ENCODE data around the gene PLIN5. TPM values are rescaled to one million over a fixed set of nuclear protein-coding genes. Genes with fewer than 3 reads are reported as not detected.

The PLIN5 gene
- total RNA-seq, 2 donors from 2014 or later, result 3.7 to 3.9 TPM

GRCh38 chr19:4500841-4501591 lies 34.0 kb downstream of the PLIN5 start:
- H3K4me1 ChIP-seq (ENCODE audit: control insufficient read depth, insufficient read depth, low read length), result no peaks in the 10 kb centered on the region
- no peak overlapping the region for H3K9ac ChIP-seq (ENCODE audit: extremely low read depth, low read length, poor library complexity, severe bottlenecking)
- H3K27me3 Mint-ChIP-seq (ENCODE audit: insufficient read depth), result no peaks in the 10 kb centered on the region
- H3K36me3 ChIP-seq (ENCODE audit: control insufficient read depth, insufficient read depth, low read length), result peaks cover 20% of the 10 kb centered on the region
- no peak for DNase-seq
- H3K27ac ChIP-seq (ENCODE audit: low read depth, low read length), result no peak overlapping the region
- no peaks in the 10 kb centered on the region for H3K9me3 ChIP-seq (ENCODE audit: control insufficient read depth, low read length)
- WGBS, 2 experiments (ENCODE audit: insufficient coverage in 1 of 2, insufficient read length in 1 of 2), result 90 to 95% methylated on average over 15 to 29 of the region's 29 CpGs
- no peaks in the 10 kb centered on the region for H3K27me3 ChIP-seq (ENCODE audit: control insufficient read depth, insufficient read depth, low read length, poor library complexity, severe bottlenecking)
- H3K4me3 ChIP-seq (ENCODE audit: low read length), result no peak overlapping the region
- no peaks in the 10 kb centered on the region for H3K4me1 Mint-ChIP-seq
- TF ChIP-seq, protein P1, sequence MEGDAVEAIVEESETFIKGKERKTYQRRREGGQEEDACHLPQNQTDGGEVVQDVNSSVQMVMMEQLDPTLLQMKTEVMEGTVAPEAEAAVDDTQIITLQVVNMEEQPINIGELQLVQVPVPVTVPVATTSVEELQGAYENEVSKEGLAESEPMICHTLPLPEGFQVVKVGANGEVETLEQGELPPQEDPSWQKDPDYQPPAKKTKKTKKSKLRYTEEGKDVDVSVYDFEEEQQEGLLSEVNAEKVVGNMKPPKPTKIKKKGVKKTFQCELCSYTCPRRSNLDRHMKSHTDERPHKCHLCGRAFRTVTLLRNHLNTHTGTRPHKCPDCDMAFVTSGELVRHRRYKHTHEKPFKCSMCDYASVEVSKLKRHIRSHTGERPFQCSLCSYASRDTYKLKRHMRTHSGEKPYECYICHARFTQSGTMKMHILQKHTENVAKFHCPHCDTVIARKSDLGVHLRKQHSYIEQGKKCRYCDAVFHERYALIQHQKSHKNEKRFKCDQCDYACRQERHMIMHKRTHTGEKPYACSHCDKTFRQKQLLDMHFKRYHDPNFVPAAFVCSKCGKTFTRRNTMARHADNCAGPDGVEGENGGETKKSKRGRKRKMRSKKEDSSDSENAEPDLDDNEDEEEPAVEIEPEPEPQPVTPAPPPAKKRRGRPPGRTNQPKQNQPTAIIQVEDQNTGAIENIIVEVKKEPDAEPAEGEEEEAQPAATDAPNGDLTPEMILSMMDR (conservative IDR thresholded peaks at IDR 0.05), result no peak
- peaks cover 43% of the 10 kb centered on the region for H3K36me3 Mint-ChIP-seq (ENCODE audit: low read depth)
- H3K9me3 Mint-ChIP-seq, result no peaks in the 10 kb centered on the region
- no peak overlapping the region for H3K27ac Mint-ChIP-seq
- H3K4me3 Mint-ChIP-seq, result no peak overlapping the region

GRCh38 chr19:4499855-4500254 lies 35.2 kb downstream of the PLIN5 start:
- Mint-ChIP-seq H3K27me3 (ENCODE audit: insufficient read depth) (no peaks in the 10 kb centered on the region), H3K9me3 (no peaks in the 10 kb centered on the region), H3K4me3 (no peak overlapping the region), H3K4me1 (no peaks in the 10 kb centered on the region), H3K36me3 (ENCODE audit: low read depth) (peaks cover 41% of the 10 kb centered on the region), H3K27ac (no peak overlapping the region)
- Histone ChIP-seq H3K9me3 (ENCODE audit: control insufficient read depth, low read length) (no peaks in the 10 kb centered on the region), H3K27me3 (ENCODE audit: control insufficient read depth, insufficient read depth, low read length, poor library complexity, severe bottlenecking) (no peaks in the 10 kb centered on the region), H3K36me3 (ENCODE audit: control insufficient read depth, insufficient read depth, low read length) (peaks cover 24% of the 10 kb centered on the region), H3K4me3 (ENCODE audit: low read length) (no peak overlapping the region), H3K4me1 (ENCODE audit: control insufficient read depth, insufficient read depth, low read length) (no peaks in the 10 kb centered on the region), H3K27ac (ENCODE audit: low read depth, low read length) (no peak overlapping the region), H3K9ac (ENCODE audit: extremely low read depth, low read length, poor library complexity, severe bottlenecking) (no peak overlapping the region)
- WGBS, 2 experiments (ENCODE audit: insufficient coverage in 1 of 2, insufficient read length in 1 of 2), result 91 to 98% methylated on average over 8 to 15 of the region's 15 CpGs
- no peak for DNase-seq
- TF ChIP-seq, protein P1 (conservative IDR thresholded peaks at IDR 0.05), result no peak

GRCh38 chr19:4499318-4499717 lies 35.7 kb downstream of the PLIN5 start:
- H3K9ac ChIP-seq (ENCODE audit: extremely low read depth, low read length, poor library complexity, severe bottlenecking), result no peak overlapping the region

More at GRCh38 chr19:4499318-4499717, 35.7 kb downstream of the PLIN5 start:
- Histone ChIP-seq H3K9me3 (ENCODE audit: control insufficient read depth, low read length) (no peaks in the 10 kb centered on the region), H3K4me1 (ENCODE audit: control insufficient read depth, insufficient read depth, low read length) (no peaks in the 10 kb centered on the region), H3K27me3 (ENCODE audit: control insufficient read depth, insufficient read depth, low read length, poor library complexity, severe bottlenecking) (no peaks in the 10 kb centered on the region), H3K27ac (ENCODE audit: low read depth, low read length) (no peak overlapping the region), H3K4me3 (ENCODE audit: low read length) (no peak overlapping the region), H3K36me3 (ENCODE audit: control insufficient read depth, insufficient read depth, low read length) (peaks cover 29% of the 10 kb centered on the region)
- no peaks in the 10 kb centered on the region for H3K4me1 Mint-ChIP-seq
- WGBS, 2 experiments (ENCODE audit: insufficient coverage in 1 of 2, insufficient read length in 1 of 2), result 95 to 97% methylated on average over 22 to 23 of the region's 23 CpGs
- DNase-seq, result no peak
- H3K27me3 Mint-ChIP-seq (ENCODE audit: insufficient read depth), result no peaks in the 10 kb centered on the region
- peaks cover 43% of the 10 kb centered on the region for H3K36me3 Mint-ChIP-seq (ENCODE audit: low read depth)
- no peak overlapping the region for H3K4me3 Mint-ChIP-seq
- no peaks in the 10 kb centered on the region for H3K9me3 Mint-ChIP-seq
- no peak overlapping the region for H3K27ac Mint-ChIP-seq
- TF ChIP-seq, protein P1 (conservative IDR thresholded peaks at IDR 0.05), result no peak
